ENCODE measurements around the gene SOX6.

SOX6 gene

DNA sequence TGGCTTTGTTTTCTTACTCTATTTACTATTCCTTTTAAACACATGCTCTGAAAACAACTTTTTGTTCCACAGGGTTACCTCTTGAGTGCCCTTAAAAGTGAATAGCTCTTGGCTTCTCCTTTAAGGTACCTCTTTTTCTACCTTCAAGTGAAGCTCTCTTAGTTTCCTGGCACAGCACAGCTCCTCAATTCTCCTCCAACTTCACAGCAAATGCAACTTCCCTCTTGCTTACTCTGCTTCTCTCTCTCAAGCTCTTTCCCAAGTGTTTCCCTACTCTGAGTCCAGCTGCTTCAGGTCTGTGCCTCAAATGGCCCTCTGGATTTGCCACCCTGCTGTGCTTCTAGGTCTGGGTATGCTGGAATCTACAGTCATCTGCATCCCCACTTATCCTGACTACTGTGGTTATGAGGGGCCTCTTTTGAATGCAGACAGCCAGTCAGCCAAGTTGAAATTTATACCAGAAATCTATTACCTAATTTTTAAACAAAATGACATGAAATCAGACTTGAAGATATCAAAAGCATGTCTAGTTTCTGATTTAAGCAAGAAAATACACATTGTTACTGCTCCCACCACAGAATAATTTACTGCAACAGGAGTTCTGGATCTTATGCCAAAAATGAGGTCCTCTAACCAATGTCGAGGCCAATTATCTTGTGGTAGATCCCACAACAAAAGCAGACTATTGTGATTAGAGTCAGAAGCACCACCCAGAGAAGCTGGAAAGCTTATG is 371.1 kb downstream of the SOX6 start:
- DNase-seq: no peak

DNA sequence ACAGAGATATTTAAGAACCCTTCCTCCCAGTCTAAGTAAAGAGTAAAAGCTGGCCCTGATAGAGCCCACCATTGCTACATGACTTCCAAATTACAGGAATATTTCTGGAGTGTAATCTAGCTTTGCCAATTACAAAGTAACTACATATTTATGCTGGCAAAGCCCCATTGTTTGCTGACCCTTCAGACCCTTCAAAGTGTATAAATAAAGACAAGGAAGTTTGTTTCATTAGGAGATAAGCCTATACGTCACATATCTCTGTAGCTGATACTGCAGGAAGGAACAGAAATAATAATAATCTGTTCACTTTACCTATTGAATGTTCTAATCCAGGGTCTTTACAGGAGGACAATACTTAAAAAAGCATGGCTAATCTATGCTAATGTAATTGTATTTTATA is 375.1 kb downstream of the SOX6 start:
- DNase-seq: no peak

DNA sequence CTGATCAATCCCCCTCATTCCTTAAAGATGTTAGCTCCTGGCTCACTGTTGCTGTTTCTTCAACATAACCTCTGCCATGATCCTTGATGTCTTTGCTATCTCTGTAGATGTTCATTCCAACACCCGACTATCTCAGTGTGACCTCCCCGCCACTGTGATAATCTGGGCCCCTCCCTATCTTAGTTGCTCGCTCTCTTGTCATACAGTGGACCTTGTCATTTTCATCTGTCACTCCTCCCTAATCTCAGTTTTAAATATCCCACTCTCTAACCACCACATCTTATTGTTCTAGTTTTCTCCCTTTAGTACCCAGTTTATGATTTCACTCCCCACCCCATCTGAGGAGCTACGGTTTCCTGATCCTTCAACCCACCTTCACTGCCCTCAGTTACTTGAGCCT is 379.2 kb downstream of the SOX6 start:
- no peak for DNase-seq

DNA sequence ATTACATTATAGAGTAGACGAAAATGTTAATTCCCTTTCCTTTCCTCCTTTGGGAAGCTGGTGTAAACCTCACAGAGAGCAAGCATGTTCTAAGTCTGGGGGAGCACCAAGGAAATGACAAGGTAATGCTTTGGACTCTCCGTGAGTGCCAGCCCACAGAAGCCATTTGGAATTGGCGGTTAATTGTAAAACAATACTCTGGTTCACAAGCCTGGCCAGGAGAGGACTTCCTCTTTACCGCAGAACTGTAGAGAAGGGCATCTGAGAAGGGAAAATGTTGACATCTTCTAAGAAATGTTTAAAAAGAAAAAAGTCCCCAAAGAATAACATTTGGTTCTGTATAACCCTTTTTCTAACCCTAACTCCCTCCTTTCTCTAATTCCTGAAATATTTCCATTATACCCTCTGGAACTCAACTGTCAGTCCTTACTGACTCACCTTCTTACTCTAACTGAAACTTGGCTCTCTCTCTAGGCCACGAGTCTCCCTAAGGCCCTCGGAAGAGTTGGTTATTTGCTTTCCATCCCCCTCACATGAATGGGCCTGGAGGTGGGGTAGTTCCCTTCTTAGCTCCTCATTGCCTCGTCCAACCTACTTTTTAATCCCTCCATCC is 379.8 kb downstream of the SOX6 start:
- DNase-seq: no peak

- no peak for DNase-seq
These were observed 380.6 kb downstream of the SOX6 start for GRCh38 chr11:15975742-15976141.

- DNase-seq: no peak
These were observed 383.5 kb downstream of the SOX6 start for GRCh38 chr11:15972838-15973237.

DNA sequence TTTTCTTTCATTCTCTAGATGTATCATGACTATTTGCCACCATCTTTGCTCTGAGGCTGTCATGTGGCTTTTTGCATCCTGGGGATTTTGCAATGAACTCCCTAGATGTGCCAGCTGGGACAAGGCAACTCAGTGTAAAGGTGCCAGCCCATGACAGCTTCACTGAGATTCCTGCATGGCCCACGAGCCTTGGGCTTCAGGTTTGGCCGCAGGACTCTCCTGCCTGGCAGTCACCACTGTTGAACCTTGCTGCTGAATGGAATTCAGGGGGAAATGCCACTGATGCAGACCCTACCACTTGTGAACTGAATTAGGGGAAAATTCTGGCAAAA is 385.2 kb downstream of the SOX6 start:
- no peak for DNase-seq

DNA sequence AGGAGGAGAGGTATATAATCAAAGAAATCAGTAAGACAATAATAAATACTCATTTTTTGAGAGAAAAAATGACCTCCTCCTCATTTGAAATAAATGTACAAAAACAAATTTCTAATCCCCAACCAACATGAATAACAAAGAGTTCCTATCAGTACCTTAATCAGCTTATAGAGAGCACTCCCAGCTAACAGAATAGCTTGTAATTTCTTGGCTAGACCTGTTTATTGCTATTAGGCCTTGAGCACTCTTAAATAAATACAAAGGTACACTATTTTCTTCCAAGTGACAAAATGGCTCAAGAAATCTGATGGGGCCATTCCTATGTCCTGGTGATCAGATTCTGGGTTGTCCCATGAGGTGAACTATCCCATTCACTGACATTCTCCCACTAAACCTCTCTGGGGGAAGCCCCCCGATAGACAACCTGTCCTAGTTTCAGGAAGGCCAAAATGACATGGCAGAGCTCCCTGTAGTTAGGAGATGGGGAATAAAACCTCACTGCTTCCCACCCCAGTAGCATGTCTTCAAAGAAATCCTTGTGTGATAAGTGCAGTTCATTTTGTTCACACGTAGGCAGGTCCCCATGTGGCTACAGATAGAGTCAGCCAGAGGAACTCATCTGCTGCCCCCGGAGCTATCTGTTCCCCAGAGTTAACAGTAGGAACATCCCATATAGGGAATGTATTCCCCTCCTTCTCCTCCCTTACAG is 385.7 kb downstream of the SOX6 start:
- no peak for DNase-seq

GRCh38 chr11:15969701-15970329 is 386.5 kb downstream of the SOX6 start:
- no peak for DNase-seq

DNA sequence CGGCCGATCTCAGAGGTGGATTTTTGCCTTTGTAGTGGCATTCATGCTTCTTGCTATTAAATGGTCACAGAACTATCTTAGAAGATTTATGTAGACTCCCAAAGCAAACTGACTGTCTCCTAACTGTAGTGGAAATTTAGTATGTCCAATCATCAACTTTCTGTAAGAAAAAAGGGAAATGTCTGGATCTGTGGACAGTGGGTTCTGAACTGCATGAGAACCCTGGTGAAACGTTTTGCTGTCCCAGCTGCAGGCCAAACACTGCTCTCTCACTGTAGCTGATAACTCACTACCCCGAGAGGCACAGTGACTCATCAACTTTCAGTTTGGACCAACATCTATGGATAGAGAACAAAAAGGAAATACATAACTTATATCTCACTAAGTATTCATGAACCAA is 387.1 kb downstream of the SOX6 start:
- no peak for DNase-seq

- DNase-seq: no peak
These were observed 387.8 kb downstream of the SOX6 start for GRCh38 chr11:15968461-15969130.

- no peak for DNase-seq
These were observed 388.4 kb downstream of the SOX6 start for GRCh38 chr11:15967966-15968365.

- DNase-seq: no peak
These were observed 389.2 kb downstream of the SOX6 start for GRCh38 chr11:15967166-15967565.

- DNase-seq: no peak
These were observed 390.6 kb downstream of the SOX6 start for GRCh38 chr11:15965562-15966250.

GRCh38 chr11:15963266-15963665 is 393.1 kb downstream of the SOX6 start:
- DNase-seq: no peak

DNA sequence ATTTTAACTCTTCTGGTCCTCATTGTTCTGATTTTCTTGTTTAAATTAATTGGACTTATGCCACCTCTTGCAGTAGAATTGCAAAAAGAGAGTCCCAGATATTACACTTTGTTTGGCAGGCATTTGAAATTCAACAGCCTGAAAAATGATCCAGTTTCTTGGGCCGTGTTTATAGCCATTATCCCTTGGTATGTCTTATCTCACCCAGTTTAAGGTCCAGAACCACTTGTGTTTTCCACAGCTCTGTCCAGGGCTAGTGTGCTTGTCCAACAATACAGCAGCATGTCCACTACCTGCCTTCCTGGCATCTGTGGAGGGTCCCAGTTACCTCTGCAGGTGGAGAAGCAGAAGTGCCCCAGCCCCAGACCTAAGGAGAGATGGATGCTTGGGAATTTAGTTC is 397.4 kb downstream of the SOX6 start:
- no peak for DNase-seq

DNA sequence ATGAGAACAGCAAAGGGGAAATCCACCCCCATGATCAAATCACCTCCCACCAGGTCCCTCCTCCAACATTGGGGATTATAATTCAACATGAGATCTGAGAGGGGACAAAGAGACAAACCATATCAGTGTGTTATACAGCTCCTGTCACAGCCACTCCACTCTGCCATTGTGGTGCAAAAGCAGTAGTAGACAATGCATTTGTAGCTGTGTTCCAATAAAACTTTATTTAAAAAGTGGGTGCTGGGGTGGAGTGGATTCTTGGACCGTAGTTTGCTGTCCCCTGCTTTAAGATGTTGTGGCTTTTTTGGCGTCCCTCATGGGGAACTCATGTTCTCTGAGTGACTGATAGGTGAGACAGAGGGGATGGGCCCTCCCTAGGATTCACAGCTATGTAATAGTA is 399.1 kb downstream of the SOX6 start:
- DNase-seq: no peak

DNA sequence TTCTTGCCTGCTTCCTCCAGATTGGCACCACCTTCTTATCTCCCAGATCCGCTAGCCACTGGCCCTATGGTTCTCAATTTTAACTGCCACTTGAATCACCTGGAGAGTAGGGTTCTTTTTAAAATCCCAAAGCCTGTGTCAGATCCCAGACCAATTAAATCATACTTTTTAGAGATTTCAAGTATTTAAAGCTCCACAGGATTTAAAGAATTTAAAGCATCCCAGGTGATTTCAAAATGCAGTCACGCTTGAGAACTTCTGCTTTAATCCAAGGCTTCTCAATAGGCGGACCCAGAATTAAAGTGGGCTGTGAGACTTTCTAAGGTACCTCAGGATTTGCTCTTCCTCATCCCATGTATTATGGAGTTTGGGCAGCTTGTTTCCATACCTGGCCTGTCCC is 400.0 kb downstream of the SOX6 start:
- no peak for DNase-seq

- no peak for DNase-seq
These were observed 400.8 kb downstream of the SOX6 start for GRCh38 chr11:15955595-15955994.

DNA sequence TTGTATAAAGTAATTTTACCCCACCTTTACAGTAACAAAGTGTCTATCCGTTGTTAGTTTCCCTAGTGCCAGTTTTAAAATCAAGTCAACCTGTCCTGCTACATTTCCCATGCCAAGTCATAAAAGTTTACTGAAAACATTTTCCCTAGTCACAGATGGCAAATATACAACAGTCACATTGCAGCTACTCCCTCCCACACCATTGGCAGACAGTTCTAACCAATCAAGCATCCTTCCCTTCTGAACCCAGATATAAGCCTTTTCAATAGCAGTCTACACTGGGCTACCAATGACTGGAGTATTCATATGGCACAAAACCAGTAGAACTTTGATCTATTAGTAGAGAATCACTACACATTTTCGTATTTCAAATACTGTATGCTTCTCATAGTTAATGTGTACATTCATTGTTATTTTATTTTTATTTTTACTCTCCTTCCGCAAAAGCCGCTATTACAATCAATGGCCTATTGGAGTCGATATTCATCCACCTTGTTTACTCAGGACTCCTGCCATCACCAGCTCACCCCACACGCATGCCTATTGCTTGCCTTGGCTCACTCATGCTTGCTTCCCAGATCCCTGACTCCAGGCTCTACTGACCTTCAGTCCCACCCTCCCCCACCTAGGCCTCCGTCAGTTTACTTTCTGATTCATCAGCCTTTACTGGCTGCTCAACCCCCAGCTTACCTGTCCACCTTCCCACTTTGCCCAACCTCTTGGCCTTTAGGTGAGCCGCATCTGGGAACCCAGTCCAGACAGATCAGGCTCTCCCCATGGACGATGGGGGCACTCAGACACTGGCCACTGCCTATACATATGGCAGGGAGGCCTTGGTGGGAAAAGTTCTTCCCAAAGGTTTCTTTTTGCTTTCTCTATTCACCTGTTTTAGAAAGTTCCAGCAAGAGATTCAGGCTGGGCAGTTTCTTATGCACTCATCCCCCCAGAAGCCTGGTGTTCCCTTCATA is 408.4 kb downstream of the SOX6 start:
- DNase-seq: no peak

- no peak for DNase-seq
These were observed 410.6 kb downstream of the SOX6 start for GRCh38 chr11:15945726-15946125.

GRCh38 chr11:15944460-15944859 is 411.9 kb downstream of the SOX6 start:
- no peak for DNase-seq
